Body of pancreas (tissue), 4 donors: ENCODE results near the gene SLC4A1AP. TPM values are rescaled to one million over a fixed set of nuclear protein-coding genes. Genes with fewer than 3 reads are reported as not detected.
A peak's percentile ranks its signal among the peaks of the same experiment; 100 is the strongest.

Experiments used
- ATAC-seq: fragments of 150-250 bp; one replicate; pipeline ENCODE4 v1.9.1; 2016
- DNase-seq, 4 donors: peaks; one replicate each; pipeline ENCODE4 v3.0.0-alpha.2; 2019
- H3K27ac ChIP-seq, 4 donors: fragments of 200-600 bp; sonication (generic); 1 replicate in 3 of 4; 2 replicates in 1 of 4; pipeline versions ENCODE4 v1.5.1 to v1.6.1; 2016 to 2019; ENCODE audit warnings: mild to moderate bottlenecking in 1 of 4, mixed read lengths in 1 of 4, moderate library complexity in 1 of 4
- H3K27me3 ChIP-seq, 2 donors: fragments of 200-600 bp; sonication (generic); one replicate each; pipeline ENCODE4 v1.6.0; 2016; ENCODE audit warnings: mild to moderate bottlenecking in 1 of 2
- H3K36me3 ChIP-seq, 2 donors: fragments of 200-600 bp; sonication (generic); replicated peaks in 1 of 2; 2 replicates each; pipeline ENCODE4 v1.5.1; 2016; ENCODE audit warnings: low read depth in 2 of 2; ENCODE audit not compliant: insufficient read depth in 1 of 2
- H3K4me1 ChIP-seq: fragments of 200-600 bp; sonication (generic); one replicate; pipeline ENCODE4 v1.6.0; 2016
- H3K4me3 ChIP-seq, 2 donors: fragments of 200-600 bp; sonication (generic); 1 replicate in 1 of 2; 2 replicates in 1 of 2; pipeline ENCODE4 v1.5.1; 2016 to 2019
- H3K9me3 ChIP-seq, 3 donors: fragments of 200-600 bp; sonication (generic); 1 replicate in 2 of 3; 2 replicates in 1 of 3; pipeline ENCODE4 v1.5.1; 2016
- POLR2A ChIP-seq, 3 donors: fragments of 450-650 bp; IDR thresholded peaks; one replicate each; pipeline ENCODE4 v1.6.1; 2016; ENCODE audit warnings: antibody characterized with exemption in 3 of 3, mild to moderate bottlenecking in 2 of 3
- WGBS, 2 donors: methylation state at CpG; one replicate each; pipeline ENCODE4 v1.1.5; 2017; 5-methylcytosine and 5-hydroxymethylcytosine counted together
- intact Hi-C: fragments of 100-400 bp; cut with DNase I; formaldehyde crosslinking; loops from one replicate; pipeline ENCODE4 v1.15.1; 2023
- total RNA-seq, 2 donors: library from RNA; depleted of rRNA; stranded (reverse); fragments of >200 nt; gene quantifications; one replicate each; pipeline ENCODE4 v1.1.0, GENCODE V29; 2016
- TF ChIP-seq, protein P1 (sequence below), 7 experiments: fragments of 450-650 bp in 4 of 7; fragments of 200-600 bp in 3 of 7; sonication (generic) in 3 of 7; IDR thresholded peaks; one replicate each; pipeline ENCODE4 v1.5.1; 2016 to 2019; ENCODE audit warnings: antibody characterized with exemption in 7 of 7

SLC4A1AP gene
- total RNA-seq, 2 donors from 2014 or later: 15.6 to 22.4 TPM

DNA sequence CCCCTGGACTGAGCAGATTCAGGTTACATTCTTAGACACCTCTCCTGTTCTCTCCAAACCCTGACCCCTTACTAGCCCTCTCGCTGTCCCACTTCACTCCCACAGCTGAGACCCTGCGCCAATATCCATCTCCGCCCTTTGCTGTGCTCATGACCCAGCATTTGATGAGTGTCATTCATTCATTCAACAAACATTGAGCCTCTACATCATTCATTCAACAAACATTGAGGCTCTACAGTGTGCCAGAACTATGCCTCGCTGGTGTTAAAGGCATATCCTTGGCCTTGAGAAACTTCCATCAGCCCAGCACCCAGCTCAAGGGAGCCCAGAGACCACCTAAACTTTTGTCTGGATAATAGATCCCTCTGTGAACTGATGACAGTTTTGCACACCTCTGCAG lies 65.9 kb downstream of the SLC4A1AP start:
- Histone ChIP-seq H3K9me3 (no peaks in the 10 kb centered on the region), H3K36me3 (no peaks in the 10 kb centered on the region), H3K4me3 (no peak overlapping the region), H3K27me3 (no peaks in the 10 kb centered on the region), H3K4me1 (peaks cover 15% of the 10 kb centered on the region), H3K27ac (peak overlapping the region in 1 of 4 donors; percentile 10)
- WGBS, 2 donors: 81 to 92% methylated on average over 4 of the region's 4 CpGs
- DNase-seq: no peak
- no peak for ATAC-seq
- TF ChIP-seq, protein P1, sequence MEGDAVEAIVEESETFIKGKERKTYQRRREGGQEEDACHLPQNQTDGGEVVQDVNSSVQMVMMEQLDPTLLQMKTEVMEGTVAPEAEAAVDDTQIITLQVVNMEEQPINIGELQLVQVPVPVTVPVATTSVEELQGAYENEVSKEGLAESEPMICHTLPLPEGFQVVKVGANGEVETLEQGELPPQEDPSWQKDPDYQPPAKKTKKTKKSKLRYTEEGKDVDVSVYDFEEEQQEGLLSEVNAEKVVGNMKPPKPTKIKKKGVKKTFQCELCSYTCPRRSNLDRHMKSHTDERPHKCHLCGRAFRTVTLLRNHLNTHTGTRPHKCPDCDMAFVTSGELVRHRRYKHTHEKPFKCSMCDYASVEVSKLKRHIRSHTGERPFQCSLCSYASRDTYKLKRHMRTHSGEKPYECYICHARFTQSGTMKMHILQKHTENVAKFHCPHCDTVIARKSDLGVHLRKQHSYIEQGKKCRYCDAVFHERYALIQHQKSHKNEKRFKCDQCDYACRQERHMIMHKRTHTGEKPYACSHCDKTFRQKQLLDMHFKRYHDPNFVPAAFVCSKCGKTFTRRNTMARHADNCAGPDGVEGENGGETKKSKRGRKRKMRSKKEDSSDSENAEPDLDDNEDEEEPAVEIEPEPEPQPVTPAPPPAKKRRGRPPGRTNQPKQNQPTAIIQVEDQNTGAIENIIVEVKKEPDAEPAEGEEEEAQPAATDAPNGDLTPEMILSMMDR (IDR thresholded peaks at IDR 0.05): no peak
- TF ChIP-seq POLR2A (IDR thresholded peaks at IDR 0.05): no peak
- intact Hi-C loops: no loop called here

DNA sequence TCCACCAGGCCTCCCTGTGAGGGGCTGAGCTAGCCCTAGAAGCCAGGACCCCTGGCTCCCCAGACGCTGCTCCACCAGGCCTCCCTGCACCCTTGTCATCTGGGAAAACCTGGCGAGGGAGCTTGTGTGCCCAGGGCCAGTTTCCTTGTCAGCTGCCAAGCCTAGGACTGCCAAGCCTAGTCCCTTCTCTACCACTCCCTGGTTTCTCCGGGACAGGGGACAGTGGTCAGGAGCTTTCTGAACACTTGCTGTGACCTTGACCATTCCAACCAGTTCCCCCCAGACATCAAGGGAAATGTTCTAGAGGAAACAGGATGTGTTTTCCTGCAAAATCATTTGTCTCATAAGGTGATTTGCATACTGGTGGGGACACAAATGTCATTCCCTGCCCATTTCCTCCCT lies 66.6 kb downstream of the SLC4A1AP start:
- TF ChIP-seq, protein P1 (IDR thresholded peaks at IDR 0.05): no peak
- no peak for TF ChIP-seq POLR2A (IDR thresholded peaks at IDR 0.05)
- intact Hi-C loops: no loop called here
- Histone ChIP-seq H3K36me3 (no peaks in the 10 kb centered on the region), H3K4me1 (peaks cover 21% of the 10 kb centered on the region), H3K4me3 (no peak overlapping the region), H3K9me3 (no peaks in the 10 kb centered on the region), H3K27ac (peak overlapping the region in 2 of 4 donors; percentile 40 to 50), H3K27me3 (no peaks in the 10 kb centered on the region)
- 33 to 42% methylated on average over 1 to 3 of the region's 3 CpGs for WGBS, 2 donors
- DNase-seq (peak in 3 of 4 donors; percentile 28 to 60 (median 50)), ATAC-seq (peak; percentile 63)

DNA sequence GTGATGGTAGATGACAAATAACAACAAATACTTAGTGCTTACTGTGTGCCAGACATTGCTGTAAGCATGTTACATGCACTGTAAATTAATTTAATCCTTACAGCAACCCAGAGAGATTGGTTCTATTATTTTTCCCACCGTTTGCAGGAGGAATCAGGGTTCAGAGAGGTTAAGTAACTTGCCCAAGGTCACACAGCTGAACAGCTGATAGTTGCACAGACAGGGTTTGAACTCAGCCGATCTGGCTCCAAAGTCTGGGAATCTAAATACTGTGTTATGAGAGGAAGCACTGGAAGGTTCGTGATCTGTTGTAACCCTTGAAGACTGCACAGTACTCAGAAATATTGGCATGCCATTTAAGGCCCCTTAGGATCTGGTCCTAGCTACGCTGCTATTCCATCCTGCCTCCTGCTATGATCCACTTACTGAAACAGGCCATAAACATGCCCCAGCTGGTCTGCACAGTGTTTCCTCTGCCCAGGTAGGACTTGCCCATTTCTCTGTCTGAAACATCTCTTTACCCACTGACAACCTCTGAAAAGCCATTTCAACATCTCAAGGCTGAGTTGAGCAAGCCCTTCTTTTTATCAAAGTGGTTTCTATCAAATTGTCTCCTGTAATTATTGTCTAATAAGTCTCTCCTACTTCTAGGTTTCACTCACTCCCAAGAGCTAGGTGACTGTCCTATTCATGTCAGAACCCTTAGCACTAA lies 67.4 kb downstream of the SLC4A1AP start:
- no peak overlapping the region for H3K4me3 ChIP-seq
- H3K9me3 ChIP-seq: no peaks in the 10 kb centered on the region
- no peaks in the 10 kb centered on the region for H3K36me3 ChIP-seq
- no peaks in the 10 kb centered on the region for H3K27me3 ChIP-seq
- H3K4me1 ChIP-seq: peaks cover 29% of the 10 kb centered on the region
- WGBS, 2 donors: 37 to 45% methylated on average over 4 of the region's 4 CpGs
- intact Hi-C loops: no loop called here
- peak overlapping the region in 2 of 4 donors; percentile 36 to 40 for H3K27ac ChIP-seq
- no peak for DNase-seq
- no peak for ATAC-seq
- TF ChIP-seq POLR2A (IDR thresholded peaks at IDR 0.05): no peak
- TF ChIP-seq, protein P1 (IDR thresholded peaks at IDR 0.05): no peak

DNA sequence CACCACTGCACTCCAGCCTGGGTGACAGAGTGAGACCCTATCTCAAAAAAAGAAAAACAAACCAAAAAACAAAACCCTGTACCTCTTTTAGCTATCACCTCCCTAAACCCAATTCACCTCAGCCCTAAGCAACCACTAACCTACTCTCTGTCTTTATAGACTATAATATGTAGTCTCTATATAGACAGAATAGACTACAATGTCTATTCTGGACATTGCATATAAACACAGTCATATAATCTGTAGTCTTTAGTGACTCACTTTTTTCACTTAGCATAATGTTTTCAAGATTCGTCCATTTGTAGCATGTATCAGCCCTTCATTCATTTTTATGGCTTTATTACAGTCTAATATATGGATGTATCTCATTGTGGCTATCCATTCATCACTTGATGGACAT lies 70.6 kb downstream of the SLC4A1AP start:
- Histone ChIP-seq H3K4me3 (no peak overlapping the region), H3K4me1 (peaks cover 51% of the 10 kb centered on the region), H3K27ac (no peak overlapping the region), H3K27me3 (no peaks in the 10 kb centered on the region), H3K9me3 (no peaks in the 10 kb centered on the region), H3K36me3 (no peaks in the 10 kb centered on the region)
- ATAC-seq (no peak), DNase-seq (no peak)
- TF ChIP-seq POLR2A (IDR thresholded peaks at IDR 0.05): no peak
- TF ChIP-seq, protein P1 (IDR thresholded peaks at IDR 0.05): no peak
- intact Hi-C loops: no loop called here
- 85 to 89% methylated on average over 1 of the region's 1 CpG for WGBS, 2 donors
